HG03159 (cell line): ENCODE results near the gene KARS1.
A peak's percentile ranks its signal among the peaks of the same experiment; 100 is the strongest.

Source experiments
- ATAC-seq: cut with Tn5 transposase; IDR thresholded peaks from one replicate; pipeline ENCODE4 v1.9.1; 2021; ENCODE audit warnings: mild to moderate bottlenecking, moderate library complexity; ENCODE audit not compliant: unreplicated experiment

The KARS1 gene

DNA sequence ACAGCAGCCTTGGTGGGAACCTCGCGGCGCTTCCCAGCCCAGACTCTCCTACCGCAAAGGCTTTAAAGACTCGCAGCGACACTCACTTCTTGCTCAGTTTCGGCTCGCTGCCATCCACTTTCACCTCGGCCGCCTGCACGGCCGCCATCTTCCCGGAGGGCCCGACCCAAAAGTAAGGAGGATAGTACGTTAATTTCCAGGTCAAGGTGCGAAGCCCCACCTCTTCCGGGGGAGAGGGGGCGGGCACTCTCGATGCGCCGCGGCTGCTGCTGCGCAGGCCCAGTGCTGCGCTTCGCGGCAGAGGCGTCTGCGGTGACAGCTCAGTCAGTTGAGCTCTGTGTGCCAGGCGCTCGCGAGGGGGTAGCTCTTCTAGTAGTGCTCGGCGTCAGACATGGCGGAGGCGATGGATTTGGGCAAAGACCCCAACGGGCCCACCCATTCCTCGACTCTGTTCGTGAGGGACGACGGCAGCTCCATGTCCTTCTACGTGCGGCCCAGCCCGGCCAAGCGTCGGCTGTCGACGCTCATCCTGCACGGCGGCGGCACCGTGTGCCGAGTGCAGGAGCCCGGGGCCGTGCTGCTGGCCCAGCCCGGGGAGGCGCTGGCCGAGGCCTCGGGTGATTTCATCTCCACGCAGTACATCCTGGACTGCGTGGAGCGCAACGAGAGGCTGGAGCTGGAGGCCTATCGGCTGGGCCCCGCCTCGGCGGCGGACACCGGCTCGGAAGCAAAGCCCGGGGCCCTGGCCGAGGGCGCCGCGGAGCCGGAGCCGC, at the start of gene KARS1, which contains the start of gene TERF2IP:
Gene KARS1, minus strand, starts transcription at position 174 of the 773 bp plus-strand sequence. Its CDS starts 26 bp downstream, at position 148.
Gene TERF2IP, plus strand, starts transcription at position 282 of the 773 bp plus-strand sequence. Its CDS starts 110 bp downstream, at position 392.
- ATAC-seq = peak; percentile 83

DNA sequence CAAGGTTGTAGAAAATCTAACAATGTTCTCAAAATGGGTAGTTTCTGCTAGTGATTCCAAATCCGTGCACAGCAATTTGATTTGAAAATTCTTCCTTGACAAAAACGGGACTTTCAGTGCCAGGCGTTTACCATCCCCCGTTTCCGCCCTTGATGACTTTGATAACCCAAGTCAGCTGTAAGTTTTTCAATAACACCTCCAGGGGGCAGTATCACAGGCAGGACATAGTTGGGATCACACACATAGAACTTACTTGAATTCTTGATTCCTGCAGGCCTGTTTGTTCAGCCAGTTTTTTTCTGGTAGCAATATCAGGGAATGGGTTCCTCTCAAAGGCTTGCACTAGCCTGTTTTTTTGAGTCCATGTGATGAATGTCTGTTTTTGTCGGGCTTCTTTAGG, 48.2 kb upstream of the KARS1 start:
- no peak for ATAC-seq

DNA sequence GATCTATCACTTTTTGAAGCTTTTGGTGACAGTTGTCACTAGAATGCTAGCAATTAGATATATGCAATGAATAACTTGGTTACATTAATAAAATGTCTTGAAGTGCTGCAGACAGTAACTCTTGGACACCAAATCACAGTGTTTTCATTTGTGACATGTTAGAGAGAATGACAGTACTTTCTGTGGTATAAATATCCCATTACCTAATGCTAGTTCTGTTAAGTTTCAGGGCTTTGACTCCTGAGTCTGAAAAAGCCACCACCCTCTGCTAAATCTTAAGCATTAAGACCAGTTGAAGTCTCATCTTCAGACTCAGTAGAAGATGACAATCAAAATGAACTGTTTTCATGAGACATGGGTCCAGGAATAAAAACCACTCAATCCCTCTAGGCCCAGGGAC, 39.9 kb upstream of the KARS1 start:
- ATAC-seq = no peak

DNA sequence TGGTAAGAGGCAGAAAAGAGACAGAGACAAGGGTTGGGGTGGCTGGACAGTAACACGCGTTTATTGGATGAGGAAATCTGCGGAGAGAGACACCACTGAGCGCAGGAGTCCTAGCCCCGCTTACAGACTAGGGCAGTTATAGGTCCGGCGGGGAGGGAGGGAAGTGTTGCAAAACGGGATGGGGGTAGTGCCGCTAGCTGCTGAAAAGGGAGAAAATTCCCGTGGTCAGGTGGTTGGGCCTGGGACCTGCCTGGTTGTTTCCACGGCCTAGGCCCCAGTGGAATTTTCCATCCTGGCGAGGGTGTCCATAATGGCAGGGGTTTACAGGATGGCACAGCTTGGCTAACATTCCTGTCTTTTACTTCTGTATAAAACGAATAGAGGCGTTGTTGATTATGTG, 34.8 kb upstream of the KARS1 start:
- no peak for ATAC-seq

DNA sequence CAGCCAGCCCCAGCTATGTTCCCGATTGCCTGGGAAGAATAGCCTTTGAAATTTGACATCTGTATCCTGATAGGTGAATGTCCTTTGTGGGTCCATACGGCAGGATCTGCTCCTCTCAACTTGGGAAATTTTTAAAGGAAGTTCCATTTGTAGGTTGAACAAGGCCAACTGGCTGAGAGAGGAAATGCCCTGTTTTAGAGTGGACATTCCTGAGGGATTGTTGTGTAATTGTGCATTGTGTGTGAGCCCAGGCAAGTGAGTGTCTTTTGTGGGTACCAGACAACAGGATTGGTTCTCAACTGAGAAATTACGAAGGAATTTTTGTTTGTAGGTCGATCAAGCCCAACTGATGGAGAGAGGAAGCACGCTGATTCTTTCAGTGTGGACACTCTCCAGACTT, 31.9 kb upstream of the KARS1 start:
- no peak for ATAC-seq

DNA sequence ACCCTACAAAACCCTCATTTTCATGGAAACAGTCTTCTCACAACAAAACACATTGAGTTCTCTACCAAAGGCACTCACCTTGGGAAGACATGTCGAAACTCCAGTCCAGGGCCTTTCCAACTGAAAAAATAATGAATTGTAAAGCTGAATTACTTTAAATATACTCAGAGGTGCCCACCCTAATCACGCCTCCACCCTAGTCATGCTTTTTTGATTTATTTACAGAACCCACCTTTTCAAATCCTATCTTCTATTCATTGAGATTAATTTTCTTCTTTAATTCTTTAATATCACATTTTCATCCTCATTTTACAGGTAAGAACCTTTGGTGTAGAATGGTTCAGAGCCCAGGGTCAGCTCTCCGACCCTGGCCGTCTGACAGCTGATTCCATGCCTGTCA, 29.4 kb upstream of the KARS1 start, which contains the start of gene CPHXL2:
Gene CPHXL2, minus strand, starts transcription at position 101 of the 400 bp plus-strand sequence. Its CDS starts 10 bp downstream, at position 91.
- no peak for ATAC-seq

DNA sequence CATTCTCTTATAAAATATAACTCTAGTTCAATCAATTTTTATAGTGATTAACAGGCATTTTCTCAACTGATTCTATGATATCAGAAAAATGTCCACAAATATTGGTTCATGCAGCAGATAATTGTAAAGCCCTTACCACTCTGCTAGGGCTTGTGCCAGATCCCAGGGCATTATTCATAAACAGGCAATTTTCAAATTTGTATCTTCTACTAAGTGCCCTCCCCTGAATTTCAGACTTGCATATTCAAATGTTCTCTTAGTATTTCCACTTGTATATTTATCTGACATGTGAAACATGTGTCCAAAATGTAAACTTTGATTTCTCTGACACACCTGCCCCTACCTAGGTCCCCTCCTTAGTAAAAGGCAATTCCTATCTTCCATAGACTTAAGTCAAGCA, 20.0 kb upstream of the KARS1 start:
- ATAC-seq = no peak

DNA sequence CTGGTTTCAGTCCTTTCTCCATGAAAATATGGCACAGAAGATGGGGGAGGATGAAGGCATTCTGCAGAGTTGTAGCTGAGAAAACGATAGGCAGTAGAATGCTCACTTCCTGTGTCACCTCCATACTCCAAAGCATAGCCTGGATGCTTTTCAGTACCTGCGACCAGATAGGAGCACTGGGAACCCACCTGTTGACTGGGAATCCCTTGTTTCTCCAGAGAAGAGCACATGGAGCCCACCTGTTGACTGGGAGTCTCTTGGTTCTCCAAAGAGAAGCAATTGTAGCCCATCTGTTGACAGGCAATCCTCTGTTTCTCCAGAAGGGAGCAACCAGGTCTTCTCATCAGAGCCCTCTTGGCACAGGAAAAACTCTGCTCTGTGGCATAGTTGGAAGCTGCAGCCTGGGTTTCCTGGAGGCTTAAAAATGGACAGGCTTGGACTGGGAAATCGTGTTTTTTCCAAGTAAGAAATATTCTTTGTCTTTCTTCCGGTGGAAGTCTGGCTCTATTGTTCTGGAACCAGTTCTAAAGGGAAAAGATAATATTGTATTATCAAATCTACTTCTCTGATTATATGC, 13.3 kb upstream of the KARS1 start:
- ATAC-seq = no peak

DNA sequence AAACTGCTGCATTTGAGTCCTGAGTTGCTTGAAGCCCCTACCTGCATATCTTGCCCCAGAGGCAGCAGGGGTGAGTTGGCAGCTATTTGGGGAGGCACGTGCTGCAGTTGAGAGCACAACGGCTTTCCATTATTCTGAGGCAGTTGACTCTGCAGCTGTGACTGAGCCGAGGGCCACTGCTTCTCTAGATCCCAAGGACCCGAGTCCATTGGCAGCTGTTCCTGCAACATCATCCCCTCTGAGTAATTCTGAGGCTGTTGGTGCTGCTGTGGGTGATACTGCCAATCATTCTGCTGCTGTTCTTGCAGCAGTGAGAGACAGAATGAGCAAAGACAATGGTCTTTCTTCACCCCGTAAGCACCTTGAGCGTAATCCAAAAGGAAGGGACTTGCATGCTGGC, 12.9 kb upstream of the KARS1 start:
- ATAC-seq = no peak

DNA sequence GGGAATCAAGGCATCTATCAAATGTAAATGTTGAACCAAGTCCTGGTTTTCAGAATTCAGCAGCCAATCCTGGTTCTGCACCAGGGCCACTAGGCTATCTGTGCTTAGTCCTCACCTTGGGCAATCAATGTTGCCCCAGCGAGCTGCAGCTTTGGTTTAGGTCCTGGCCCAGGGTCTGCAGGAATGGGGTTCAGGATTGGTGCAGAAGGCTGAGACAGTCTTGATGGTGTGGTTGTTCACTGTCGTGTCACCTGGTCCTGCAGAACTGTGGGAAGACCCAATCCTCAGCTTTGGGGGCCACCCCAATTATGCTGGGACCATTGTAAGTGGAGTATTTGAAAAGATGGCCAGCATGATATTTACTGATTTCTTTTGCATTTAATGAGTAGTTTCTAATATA, 10.7 kb upstream of the KARS1 start:
- no peak for ATAC-seq

DNA sequence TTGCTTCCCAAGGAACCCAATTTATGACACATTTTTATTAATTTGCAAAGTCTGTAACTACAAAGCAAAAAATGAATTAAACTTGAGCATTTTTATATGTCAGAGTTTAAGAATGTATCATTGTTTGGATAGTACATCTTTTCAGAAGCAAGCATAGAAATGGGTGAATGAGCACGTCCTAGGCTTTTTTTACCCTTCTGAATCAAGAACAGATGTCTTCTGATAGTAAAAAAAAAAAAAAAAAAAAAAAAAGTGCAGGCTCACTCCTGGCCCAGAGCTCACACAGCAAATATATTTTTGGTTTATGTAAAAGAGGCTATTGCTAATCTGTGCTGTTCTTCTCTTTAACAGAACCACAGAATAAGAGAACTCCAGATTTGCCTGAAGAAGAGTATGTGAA, 6.5 kb upstream of the KARS1 start:
- no peak for ATAC-seq

DNA sequence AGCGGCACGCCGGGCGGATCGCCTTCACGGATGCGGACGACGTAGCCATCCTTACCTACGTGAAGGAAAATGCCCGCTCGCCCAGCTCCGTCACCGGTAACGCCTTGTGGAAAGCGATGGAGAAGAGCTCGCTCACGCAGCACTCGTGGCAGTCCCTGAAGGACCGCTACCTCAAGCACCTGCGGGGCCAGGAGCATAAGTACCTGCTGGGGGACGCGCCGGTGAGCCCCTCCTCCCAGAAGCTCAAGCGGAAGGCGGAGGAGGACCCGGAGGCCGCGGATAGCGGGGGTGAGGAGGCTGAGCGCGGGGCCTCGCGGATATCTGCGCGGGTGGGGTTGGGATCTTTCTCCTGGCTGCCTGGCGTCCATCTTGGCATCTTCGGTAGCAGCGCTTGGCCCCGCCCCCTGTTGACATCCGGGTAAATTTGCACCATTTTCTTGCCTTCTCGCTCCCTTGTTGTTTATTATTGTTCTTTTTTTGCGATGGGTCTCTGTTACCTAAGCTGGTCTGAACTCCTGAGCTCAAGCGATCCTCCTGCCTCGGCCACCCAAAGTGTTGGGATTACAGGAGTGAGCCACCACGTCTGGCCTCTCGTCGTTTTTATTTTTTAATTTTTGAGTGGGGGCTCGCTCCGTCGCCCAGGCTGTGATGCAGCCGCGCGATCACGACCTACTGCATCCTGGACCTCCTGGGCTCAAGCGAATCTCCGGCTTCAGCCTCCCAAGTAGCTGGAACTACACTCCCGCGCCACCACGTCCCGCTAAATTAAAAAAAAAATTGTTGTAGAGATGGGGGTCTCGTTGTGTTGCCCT, 1.0 kb upstream of the KARS1 start:
- peak; percentile 38 for ATAC-seq

DNA sequence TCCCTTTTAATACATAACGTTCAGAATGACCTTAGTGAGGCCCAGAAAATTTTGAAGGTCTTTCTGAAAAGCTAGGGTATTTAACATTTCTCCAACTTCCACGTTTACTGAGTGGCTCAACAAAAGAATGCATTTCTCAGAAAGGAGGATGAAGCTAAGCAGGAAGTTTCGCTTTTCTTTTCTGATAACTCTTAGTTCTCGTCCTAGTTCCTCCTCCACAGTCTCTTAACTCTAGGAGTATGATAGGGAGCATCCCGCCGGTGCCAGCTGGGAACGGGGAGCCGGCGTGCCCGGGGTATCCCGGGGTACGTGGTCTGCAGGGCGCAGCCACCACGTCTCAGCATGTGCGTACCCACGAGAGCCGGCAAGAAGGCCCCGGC, 363 bp downstream of the KARS1 start:
- peak; percentile 25 for ATAC-seq

DNA sequence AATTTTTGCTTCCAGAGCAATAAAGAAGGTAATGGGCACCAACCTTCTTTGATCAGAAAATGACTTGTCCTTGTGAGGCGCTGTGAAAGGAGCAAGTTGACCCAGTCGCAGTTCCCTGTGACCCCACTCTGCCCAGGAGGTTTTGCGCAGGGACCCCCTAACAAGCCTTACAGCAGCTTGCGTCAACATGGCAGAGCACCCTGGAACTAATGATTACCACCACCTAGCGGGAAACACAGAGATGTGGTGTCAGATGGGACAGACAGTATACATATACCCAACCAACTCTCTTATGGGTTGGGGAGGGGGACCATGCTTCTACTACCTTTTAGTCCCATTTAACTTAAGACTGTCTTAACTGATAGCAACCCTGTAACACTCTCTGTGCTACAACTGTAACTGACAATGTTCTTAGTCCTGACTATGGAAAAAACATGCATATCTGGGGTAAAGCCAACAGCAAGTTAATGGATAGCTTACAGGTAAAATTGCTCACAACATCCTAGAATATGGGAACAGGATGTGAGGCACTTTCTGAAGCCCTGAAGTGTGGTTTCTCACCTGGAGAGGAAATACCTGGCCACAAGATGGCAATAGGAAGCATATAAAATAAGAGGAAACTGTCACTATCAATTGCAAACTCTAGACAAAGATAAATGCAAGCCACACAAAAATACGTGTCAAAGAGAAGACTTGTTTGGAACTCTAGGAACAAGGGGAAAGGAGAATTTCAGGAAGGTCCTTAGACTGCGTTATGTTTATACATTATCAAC, 3.0 kb downstream of the KARS1 start:
- ATAC-seq = no peak

DNA sequence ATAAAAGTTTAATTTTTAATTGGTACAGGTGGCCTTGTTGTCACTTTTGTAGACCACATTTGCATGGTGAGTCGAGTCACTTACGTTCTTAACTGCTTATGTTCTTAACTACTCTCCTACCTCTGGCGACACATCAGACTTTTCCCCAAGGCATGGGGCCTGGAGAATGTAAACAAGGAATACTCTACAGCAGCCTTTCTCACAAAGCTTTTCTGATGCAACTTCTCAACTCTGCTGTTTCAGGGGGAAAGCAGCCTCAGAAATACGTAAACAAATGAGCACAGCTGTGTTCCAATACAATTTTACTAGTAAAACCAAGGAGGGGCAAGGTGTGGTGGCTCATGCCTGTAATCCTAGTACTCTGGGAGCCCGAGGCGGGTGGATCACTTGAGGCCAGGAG, 6.9 kb downstream of the KARS1 start:
- ATAC-seq = no peak

DNA sequence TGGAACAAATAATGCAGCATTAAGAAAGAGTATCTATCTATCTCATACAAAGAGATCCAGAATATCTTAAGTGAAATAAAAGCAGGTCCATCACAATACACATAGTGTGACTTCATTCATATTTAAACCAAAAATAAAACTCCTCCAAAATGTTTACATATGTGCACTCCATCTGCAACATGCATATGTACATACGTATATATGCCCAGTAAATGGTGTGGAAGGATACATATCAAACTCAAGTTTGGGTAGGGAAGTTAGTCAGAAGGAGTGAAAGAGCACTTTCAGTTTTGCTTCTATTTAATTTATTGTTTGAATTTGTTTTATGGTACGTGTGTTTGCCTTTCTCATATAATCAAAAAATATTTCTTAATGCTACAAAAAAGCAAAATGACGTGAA, 12.4 kb downstream of the KARS1 start:
- ATAC-seq = no peak

DNA sequence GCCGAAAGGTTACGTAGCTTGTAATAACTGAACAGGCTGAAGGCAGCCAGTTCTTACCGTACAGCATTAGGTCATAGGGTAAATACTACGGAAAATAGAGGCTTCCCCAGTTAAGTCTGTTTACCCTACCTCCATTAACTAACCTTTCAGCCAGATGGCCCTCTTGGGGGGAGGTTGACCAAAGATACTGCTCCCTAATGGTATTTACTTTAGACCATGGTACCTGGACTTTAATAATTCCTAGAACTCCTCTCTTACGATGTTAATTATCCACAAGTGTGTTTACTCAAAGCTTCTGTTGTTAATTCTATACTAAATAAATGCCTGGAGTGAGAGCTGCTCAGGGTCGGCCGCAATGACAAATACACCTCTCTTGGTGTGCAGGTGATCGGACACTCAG, 14.6 kb downstream of the KARS1 start:
- no peak for ATAC-seq

DNA sequence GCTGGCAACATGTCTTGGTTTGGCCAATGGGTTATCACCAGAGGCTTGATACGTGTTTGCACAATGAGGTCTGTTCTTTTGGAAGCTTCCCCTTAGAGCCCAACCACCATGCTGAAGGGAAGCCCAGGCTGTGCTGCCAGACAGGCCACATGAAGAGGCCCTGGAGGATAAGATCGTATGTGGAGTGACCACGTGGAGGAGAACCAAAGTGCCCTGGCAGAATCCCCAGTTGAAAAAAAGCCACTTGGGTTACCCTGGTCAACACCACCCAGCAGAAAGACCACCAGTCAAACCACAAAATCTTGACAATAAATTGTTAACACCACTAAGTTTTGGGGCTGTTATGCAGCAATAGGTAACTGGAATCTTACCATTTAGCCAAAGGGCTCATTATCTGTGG, 17.4 kb downstream of the KARS1 start:
- no peak for ATAC-seq

DNA sequence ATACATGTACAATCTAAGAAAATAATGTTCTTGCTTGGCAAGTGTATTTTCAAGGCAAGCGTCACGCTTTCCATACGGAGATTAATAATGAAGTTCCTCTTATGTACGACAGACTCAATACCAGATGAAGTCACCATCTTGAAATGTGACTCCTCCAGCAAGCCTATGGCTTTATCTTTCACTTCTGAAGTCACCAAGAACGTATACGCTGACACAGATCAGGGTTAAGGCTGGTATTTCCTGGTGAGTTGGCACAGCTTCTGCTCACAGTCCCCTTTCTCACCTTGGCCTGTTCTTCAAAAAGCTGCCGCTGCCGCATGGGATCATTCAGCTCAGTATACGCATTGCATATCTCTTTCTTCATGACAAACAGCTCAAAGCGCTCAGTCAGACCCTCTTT, 18.3 kb downstream of the KARS1 start:
- no peak for ATAC-seq

DNA sequence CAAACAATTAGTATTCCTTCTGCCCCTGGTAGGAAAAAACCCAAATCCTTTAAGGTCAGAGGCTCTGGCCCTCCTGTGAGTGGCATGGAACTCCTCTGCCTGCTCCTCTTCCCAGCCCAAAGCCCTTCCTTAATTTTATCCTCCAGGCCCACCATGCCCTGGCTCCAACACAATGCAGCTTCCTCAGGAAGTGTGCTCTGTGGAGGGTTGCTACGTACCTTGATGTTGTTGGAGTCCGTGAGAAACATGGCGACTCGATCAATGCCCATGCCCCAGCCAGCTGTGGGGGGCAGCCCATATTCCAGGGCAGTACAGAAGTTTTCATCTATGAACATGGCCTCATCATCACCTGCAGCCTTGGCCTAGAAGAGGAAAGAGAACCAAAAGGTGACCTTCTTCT, 19.1 kb downstream of the KARS1 start:
- no peak for ATAC-seq

DNA sequence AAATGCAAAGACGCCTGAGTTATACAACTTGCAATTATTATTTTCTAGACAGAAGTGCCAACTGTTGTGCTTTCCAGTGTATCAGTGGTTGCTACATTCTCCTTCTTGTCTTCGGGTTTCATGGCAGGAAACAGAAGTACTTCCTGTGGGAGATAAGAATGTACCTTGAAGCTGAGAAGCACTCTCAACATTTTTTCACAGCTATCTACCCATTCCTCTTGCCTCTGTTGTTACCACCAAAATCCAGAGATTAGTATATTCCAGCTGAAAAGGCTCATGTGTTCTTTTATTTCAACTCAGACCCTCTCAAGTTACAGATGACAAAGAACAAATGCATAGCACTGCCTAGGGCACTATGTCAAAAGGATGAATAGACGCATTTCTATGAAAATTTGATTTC, 19.6 kb downstream of the KARS1 start:
- ATAC-seq = no peak
